Tibial nerve (tissue), 4 donors: Measurements from ENCODE around the gene MATN1. TPM values are rescaled to one million over a fixed set of nuclear protein-coding genes. Genes with fewer than 3 reads are reported as not detected.

Source experiments
- DNase-seq, 2 donors: peaks; one replicate each; pipeline ENCODE4 v3.0.0-alpha.2; 2019; ENCODE audit warnings: low spot score in 2 of 2
- H3K27ac ChIP-seq, 4 donors: fragments of 200-600 bp; sonication (generic) in 3 of 4; one replicate each; pipeline ENCODE4 v1.5.1; 2017 to 2019; ENCODE audit warnings: mild to moderate bottlenecking in 1 of 4
- H3K27me3 ChIP-seq, 2 donors: fragments of 200-600 bp; sonication (generic) in 1 of 2; one replicate each; pipeline versions ENCODE4 v1.5.1 to v1.6.0; 2017 to 2019
- H3K36me3 ChIP-seq, 3 donors: fragments of 200-600 bp; sonication (generic); one replicate each; pipeline ENCODE4 v1.5.1; 2018 to 2019
- H3K4me1 ChIP-seq, 4 donors: fragments of 200-600 bp; sonication (generic) in 3 of 4; one replicate each; pipeline ENCODE4 v1.5.1; 2017 to 2019
- H3K4me3 ChIP-seq, 4 donors: fragments of 200-600 bp; sonication (generic) in 3 of 4; one replicate each; pipeline ENCODE4 v1.5.1; 2017 to 2019; ENCODE audit warnings: mild to moderate bottlenecking in 1 of 4, moderate library complexity in 1 of 4
- H3K9me3 ChIP-seq, 4 donors: fragments of 200-600 bp; sonication (generic) in 3 of 4; one replicate each; pipeline ENCODE4 v1.5.1; 2017 to 2019
- CTCF ChIP-seq, 5 experiments: fragments of 200-600 bp in 3 of 5; fragments of 450-650 bp in 2 of 5; sonication (generic) in 3 of 5; IDR thresholded peaks; one replicate each; pipeline ENCODE4 v1.5.1; 2016 to 2019; ENCODE audit warnings: antibody characterized with exemption in 5 of 5, mild to moderate bottlenecking in 3 of 5, moderate library complexity in 2 of 5
- EP300 ChIP-seq, 2 donors: sonication (generic); formaldehyde crosslinking; IDR thresholded peaks; one replicate each; pipeline ENCODE4 v1.6.1; 2017; ENCODE audit warnings: antibody characterized with exemption in 2 of 2, mild to moderate bottlenecking in 1 of 2
- POLR2A ChIP-seq, 2 donors: fragments of 450-650 bp; IDR thresholded peaks; one replicate each; pipeline ENCODE4 v1.6.1; 2017; ENCODE audit warnings: antibody characterized with exemption in 2 of 2, mild to moderate bottlenecking in 2 of 2, moderate library complexity in 2 of 2
- WGBS, 2 donors: methylation state at CpG; one replicate each; pipeline ENCODE4 v1.1.5; 2018; 5-methylcytosine and 5-hydroxymethylcytosine counted together
- total RNA-seq, 4 donors: library from RNA; depleted of rRNA; stranded (reverse); fragments of >200 nt; gene quantifications; one replicate each; pipeline ENCODE4 v1.1.0, GENCODE V29; 2016

Gene MATN1
- total RNA-seq, 4 donors from 2014 or later: not detected

GRCh38 chr1:30708361-30708728, 15.0 kb downstream of the MATN1 start:
- no peak overlapping the region for H3K4me3 ChIP-seq
- H3K9me3 ChIP-seq: no peaks in the 10 kb centered on the region
- H3K27ac ChIP-seq: no peak overlapping the region
- TF ChIP-seq POLR2A (IDR thresholded peaks at IDR 0.05): no peak
- no peak for TF ChIP-seq EP300 (IDR thresholded peaks at IDR 0.05)
- no peak for TF ChIP-seq CTCF (IDR thresholded peaks at IDR 0.05)
- peaks cover 0 to 3% of the 10 kb centered on the region in 2 donors for H3K27me3 ChIP-seq
- no peaks in the 10 kb centered on the region for H3K36me3 ChIP-seq
- peaks cover 0 to 14% (median 0%) of the 10 kb centered on the region in 4 donors for H3K4me1 ChIP-seq
- DNase-seq: no peak
- 43 to 47% methylated on average over 8 of the region's 8 CpGs for WGBS, 2 donors

DNA sequence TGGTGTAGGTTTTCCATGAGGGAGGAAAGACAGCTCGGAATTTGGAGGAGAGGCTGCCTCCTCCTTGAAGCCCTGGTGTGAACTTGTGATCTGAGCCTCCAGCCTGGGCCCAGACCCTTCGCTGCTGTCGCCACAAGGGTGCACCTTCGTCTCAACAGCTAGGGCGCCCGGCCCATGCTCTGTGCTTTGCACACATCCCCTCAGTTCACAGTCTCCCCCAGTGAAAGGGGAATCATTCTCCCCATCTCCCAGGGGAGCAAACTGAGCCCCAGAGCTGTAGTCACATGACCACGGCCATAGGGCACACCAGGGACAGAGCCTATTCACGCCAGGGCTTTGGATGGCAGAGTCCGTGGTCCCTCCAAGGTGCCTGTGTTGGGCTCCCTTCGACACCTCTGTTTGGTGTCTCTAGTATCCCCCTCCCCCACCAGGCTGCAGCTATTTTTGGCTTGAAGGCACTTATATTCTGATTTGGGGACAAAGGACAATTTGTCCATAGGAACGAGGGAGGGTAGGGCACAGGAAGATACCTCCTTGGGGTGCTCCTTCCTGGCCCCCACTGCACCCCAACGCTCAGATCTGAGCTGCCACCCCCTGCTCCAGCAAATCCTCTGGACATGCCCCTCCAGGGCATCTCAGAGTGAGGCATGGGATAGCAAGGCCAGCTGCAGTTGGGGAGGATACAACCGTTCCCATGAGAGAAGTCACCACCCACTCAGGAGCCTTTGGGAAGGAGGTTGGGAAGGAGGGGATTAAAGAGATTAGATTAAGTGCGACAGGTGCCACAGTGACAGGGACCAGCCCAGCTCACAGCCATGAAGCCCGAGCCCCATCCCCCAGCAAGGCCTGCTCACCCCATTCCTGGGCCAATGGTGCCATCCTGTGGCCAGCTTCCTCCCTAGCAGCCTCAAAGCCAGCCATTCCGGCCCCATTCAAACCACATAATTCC, 15.7 kb downstream of the MATN1 start:
- H3K4me1 ChIP-seq: peaks cover 0 to 14% (median 0%) of the 10 kb centered on the region in 4 donors
- H3K4me3 ChIP-seq: no peak overlapping the region
- TF ChIP-seq CTCF (IDR thresholded peaks at IDR 0.05) (peak; percentile 65 to 90 (median 74)), EP300 (IDR thresholded peaks at IDR 0.05) (no peak)
- no peaks in the 10 kb centered on the region for H3K9me3 ChIP-seq
- no peaks in the 10 kb centered on the region for H3K36me3 ChIP-seq
- H3K27me3 ChIP-seq: peaks cover 0 to 3% of the 10 kb centered on the region in 2 donors
- DNase-seq: peak; percentile 54 to 68
- no peak overlapping the region for H3K27ac ChIP-seq
- 38 to 56% methylated on average over 16 of the region's 16 CpGs for WGBS, 2 donors

DNA sequence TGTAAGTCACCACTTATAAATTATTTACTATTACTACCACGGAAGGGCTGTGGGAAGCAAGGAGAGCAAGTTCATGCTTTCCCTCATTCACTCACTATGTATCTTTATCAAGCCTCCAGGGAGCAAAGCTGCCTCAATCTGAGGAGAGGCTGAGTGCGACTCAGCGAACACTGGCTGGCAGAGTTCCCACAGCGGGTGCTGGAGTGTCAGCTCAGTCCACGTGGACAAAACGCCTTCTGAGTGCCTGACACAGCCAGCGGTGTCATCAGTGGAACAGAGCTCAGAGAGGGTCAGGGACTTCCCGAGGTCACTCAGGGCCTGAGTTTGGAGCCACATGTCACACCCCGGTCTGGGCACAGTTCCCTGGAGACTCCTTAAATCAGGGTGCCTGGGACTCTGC, 16.9 kb downstream of the MATN1 start:
- Histone ChIP-seq H3K4me3 (no peak overlapping the region), H3K9me3 (no peaks in the 10 kb centered on the region), H3K27me3 (peaks cover 0 to 3% of the 10 kb centered on the region in 2 donors), H3K4me1 (peaks cover 0 to 14% (median 0%) of the 10 kb centered on the region in 4 donors), H3K27ac (no peak overlapping the region), H3K36me3 (no peaks in the 10 kb centered on the region)
- no peak for TF ChIP-seq CTCF (IDR thresholded peaks at IDR 0.05)
- no peak for TF ChIP-seq POLR2A (IDR thresholded peaks at IDR 0.05)
- TF ChIP-seq EP300 (IDR thresholded peaks at IDR 0.05): no peak
- DNase-seq: no peak
- WGBS, 2 donors: 13 to 25% methylated on average over 8 to 9 of the region's 9 CpGs

GRCh38 chr1:30705698-30706097, 17.7 kb downstream of the MATN1 start:
- Histone ChIP-seq H3K36me3 (no peaks in the 10 kb centered on the region), H3K27me3 (peaks cover 0 to 3% of the 10 kb centered on the region in 2 donors), H3K4me3 (no peak overlapping the region), H3K27ac (no peak overlapping the region), H3K4me1 (peaks cover 0 to 14% (median 0%) of the 10 kb centered on the region in 4 donors), H3K9me3 (no peaks in the 10 kb centered on the region)
- no peak for DNase-seq
- TF ChIP-seq POLR2A (IDR thresholded peaks at IDR 0.05): no peak
- no peak for TF ChIP-seq CTCF (IDR thresholded peaks at IDR 0.05)
- no peak for TF ChIP-seq EP300 (IDR thresholded peaks at IDR 0.05)
- 81 to 92% methylated on average over 4 of the region's 4 CpGs for WGBS, 2 donors
